ENCODE measurements around the gene ANXA6. TPM values are rescaled to one million over a fixed set of nuclear protein-coding genes. Genes with fewer than 3 reads are reported as not detected.

Gene ANXA6
- total RNA-seq, 2 experiments from 2014 or later: 322 to 332 TPM

DNA sequence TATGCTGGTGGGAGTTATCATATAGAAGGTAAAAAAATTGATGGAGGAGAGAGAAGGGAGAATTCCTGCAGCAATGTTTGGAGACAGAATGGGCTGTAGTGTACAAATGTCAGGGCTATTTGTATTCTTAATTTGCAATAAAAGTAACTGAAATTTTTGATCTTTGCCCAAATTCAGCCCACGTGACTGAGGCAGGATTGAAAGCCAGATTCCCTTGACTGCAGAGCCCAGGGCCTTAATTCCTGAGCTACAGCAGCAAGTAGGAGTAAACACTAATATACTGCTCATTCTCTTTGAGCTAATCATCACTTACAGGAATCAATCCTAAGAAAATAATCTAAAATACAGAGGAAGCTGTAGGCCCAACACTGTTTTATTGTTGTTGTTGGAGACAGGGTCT, 5.2 kb upstream of the ANXA6 start:
- no peak overlapping the region for H3K4me3 Mint-ChIP-seq
- no peak for ATAC-seq
- no peak overlapping the region for H3K27ac Mint-ChIP-seq
- H3K36me3 Mint-ChIP-seq (ENCODE audit: low read depth): no peaks in the 10 kb centered on the region
- no peaks in the 10 kb centered on the region for H3K9me3 Mint-ChIP-seq (ENCODE audit: low read depth)
- no peaks in the 10 kb centered on the region for H3K27me3 Mint-ChIP-seq
- POLR2A ChIA-PET: interaction anchor here (1.5 kb wide), 1 partner anchor 37 kb away, joined by 3 read pairs; no protein-coding TSS in a partner anchor
- peaks cover 30% of the 10 kb centered on the region for H3K4me1 Mint-ChIP-seq
- intact Hi-C loops (cut with DNase I, micrococcal nuclease): loop anchor here in 1 of 2 experiments (5.0 kb wide), 1 partner anchor 360 kb away; no protein-coding TSS in a partner anchor
- CTCF ChIA-PET: interaction anchor here (0.9 to 14.6 kb wide), 11 partner anchors 14 to 153 kb away, joined by 3 to 685 read pairs (median 5); no protein-coding TSS in a partner anchor
- DNase-seq: no peak

DNA sequence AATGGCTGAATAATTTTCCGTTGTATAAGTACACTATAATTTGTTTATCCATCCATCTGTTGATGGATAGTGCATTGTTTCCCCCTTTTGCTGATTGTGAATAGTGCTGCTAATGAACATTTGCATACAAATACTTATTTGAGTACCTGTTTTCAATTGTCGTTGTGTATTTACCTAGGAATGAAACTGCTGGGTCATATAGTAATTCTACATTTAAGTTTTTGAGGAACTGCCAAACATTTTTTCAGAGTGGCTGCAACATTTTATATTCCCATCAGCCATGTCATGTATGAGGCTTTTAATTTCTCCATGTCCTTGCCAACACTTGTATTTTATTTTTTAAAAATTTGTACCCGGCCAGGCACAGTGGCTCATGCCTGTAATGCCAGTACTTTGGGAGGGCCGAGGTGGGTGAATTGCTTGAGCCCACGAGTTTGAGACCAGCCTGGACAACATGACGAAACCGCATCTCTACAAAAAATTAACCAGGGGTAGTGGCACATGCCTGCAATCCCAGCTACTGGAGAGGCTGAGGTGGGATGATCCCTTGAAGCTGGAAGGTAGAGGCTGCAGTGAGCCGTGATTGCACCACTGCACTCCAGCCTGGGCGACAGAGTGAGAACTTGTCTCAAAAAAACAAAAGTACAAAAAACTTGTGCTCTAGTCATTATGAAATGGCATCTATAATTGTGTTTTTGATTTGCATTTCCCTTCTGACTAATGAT, 2.2 kb upstream of the ANXA6 start:
- ChIA-PET POLR2A (no interaction called here), CTCF (interaction anchor here (0.7 to 14.6 kb wide), 2 partner anchors 33 to 57 kb away, joined by 3 to 685 read pairs; no protein-coding TSS in a partner anchor)
- no peaks in the 10 kb centered on the region for H3K27me3 Mint-ChIP-seq
- H3K27ac Mint-ChIP-seq: peak overlapping the region; percentile 63
- intact Hi-C loops (cut with DNase I, micrococcal nuclease): loop anchor here (5.0 to 10.0 kb wide), 2 partner anchors 358 to 615 kb away; partner anchors contain the start of gene G3BP1 (in 1 of the 2)
- H3K4me3 Mint-ChIP-seq: no peak overlapping the region
- ATAC-seq: no peak
- peaks cover 10% of the 10 kb centered on the region for H3K36me3 Mint-ChIP-seq (ENCODE audit: low read depth)
- H3K9me3 Mint-ChIP-seq (ENCODE audit: low read depth): no peaks in the 10 kb centered on the region
- H3K4me1 Mint-ChIP-seq: peaks cover 44% of the 10 kb centered on the region
- no peak for DNase-seq

GRCh38 chr5:151158287-151158661, 695 bp upstream of the ANXA6 start:
- no peaks in the 10 kb centered on the region for H3K9me3 Mint-ChIP-seq (ENCODE audit: low read depth)

GRCh38 chr5:151156507-151157420, 815 bp downstream of the ANXA6 start:
- DNase-seq: peak; percentile 64
- ChIA-PET CTCF (interaction anchor here (0.7 to 2.9 kb wide), 10 partner anchors 8 to 96 kb away, joined by 3 to 17 read pairs (median 4); partner anchors contain the start of gene GM2A), POLR2A (interaction anchor here (0.6 to 1.4 kb wide), 2 partner anchors 39 to 67 kb away, joined by 4 to 10 read pairs; partner anchors contain the start of gene CCDC69)
- H3K4me3 Mint-ChIP-seq: peak overlapping the region; percentile 91
- peaks cover 24% of the 10 kb centered on the region for H3K36me3 Mint-ChIP-seq (ENCODE audit: low read depth)
- H3K27me3 Mint-ChIP-seq: no peaks in the 10 kb centered on the region
- peaks cover 68% of the 10 kb centered on the region for H3K4me1 Mint-ChIP-seq
- intact Hi-C loops (cut with DNase I, micrococcal nuclease): loop anchor here (2.0 to 10.0 kb wide), 2 partner anchors 58 to 618 kb away; partner anchors contain the start of gene G3BP1 (in 1 of the 2)
- ATAC-seq: peak; percentile 17
- peak overlapping the region; percentile 93 for H3K27ac Mint-ChIP-seq
- no peaks in the 10 kb centered on the region for H3K9me3 Mint-ChIP-seq (ENCODE audit: low read depth)

More at GRCh38 chr5:151158287-151158661, 695 bp upstream of the ANXA6 start:
- Mint-ChIP-seq H3K27ac (peak overlapping the region; percentile 93), H3K4me1 (peaks cover 52% of the 10 kb centered on the region), H3K27me3 (no peaks in the 10 kb centered on the region), H3K4me3 (peak overlapping the region; percentile 91), H3K36me3 (ENCODE audit: low read depth) (peaks cover 19% of the 10 kb centered on the region)
- DNase-seq: peak; percentile 47
- intact Hi-C loops (cut with DNase I, micrococcal nuclease): loop anchor here in 1 of 2 experiments (10.0 kb wide), 1 partner anchor 617 kb away; the partner anchor contains the start of gene G3BP1
- CTCF ChIA-PET: interaction anchor here (0.7 to 2.9 kb wide), 8 partner anchors 16 to 457 kb away, joined by 3 to 17 read pairs (median 3); partner anchors contain the start of gene GM2A
- ATAC-seq: no peak
- POLR2A ChIA-PET: interaction anchor here (1.0 to 1.4 kb wide), 2 partner anchors 32 to 66 kb away, joined by 3 to 4 read pairs; partner anchors contain the start of gene CCDC69

- Mint-ChIP-seq H3K36me3 (ENCODE audit: low read depth) (peaks cover 24% of the 10 kb centered on the region), H3K27ac (peak overlapping the region; percentile 93), H3K27me3 (no peaks in the 10 kb centered on the region), H3K9me3 (ENCODE audit: low read depth) (no peaks in the 10 kb centered on the region), H3K4me3 (peak overlapping the region; percentile 91), H3K4me1 (peaks cover 76% of the 10 kb centered on the region)
- ATAC-seq (peak; percentile 8), DNase-seq (peak; percentile 61)
- POLR2A ChIA-PET: no interaction called here
- CTCF ChIA-PET: interaction anchor here (0.7 to 2.9 kb wide), 5 partner anchors 9 to 106 kb away, joined by 3 to 16 read pairs (median 7); no protein-coding TSS in a partner anchor
- intact Hi-C loops (cut with DNase I, micrococcal nuclease): loop anchor here (1.0 to 10.0 kb wide), 3 partner anchors 59 to 619 kb away; partner anchors contain the start of gene G3BP1 (in 1 of the 2)
Measured at GRCh38 chr5:151155775-151156506, 1.6 kb downstream of the ANXA6 start.

DNA sequence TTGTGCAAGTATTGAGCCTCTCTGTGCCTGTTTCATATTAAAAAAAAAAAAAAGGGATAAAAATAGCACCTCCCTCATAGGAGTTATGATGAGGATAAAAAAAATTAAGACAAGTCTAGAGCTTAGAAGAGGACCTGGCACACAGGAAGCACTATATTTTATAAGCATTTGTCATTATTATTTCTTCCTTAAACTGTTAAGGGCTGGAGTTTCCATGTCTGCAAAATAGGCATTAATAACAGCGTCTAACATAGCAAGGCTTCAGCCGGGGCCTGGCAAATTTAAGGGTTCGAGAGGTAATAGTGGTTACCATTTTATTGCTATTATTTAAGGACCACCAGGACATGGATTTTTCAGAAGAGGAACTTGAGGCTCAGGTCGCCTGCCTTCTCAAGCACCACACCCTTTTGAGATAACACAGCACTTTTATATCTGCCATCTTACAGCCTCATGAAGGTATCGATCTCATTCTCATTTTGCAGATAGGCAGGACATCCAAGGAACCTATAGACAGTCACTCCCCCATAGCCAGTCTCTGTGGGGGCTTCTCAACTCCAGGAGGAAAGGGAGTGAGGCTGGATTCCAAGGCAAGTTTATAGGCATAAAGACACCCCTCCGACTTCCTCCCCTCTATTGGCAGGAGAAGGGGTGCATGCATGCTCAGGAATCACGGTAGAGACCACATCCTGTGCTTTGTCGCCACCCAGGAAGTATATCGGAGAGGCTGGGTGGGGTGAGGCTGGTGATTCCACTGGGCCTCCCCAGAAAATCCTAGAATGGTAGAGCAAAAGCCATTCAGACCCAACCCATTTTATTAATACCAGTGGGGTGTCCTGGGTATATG, 2.4 kb downstream of the ANXA6 start:
- Mint-ChIP-seq H3K27ac (peak overlapping the region; percentile 93), H3K4me1 (peaks cover 77% of the 10 kb centered on the region), H3K9me3 (ENCODE audit: low read depth) (no peaks in the 10 kb centered on the region), H3K27me3 (no peaks in the 10 kb centered on the region), H3K4me3 (peak overlapping the region; percentile 91), H3K36me3 (ENCODE audit: low read depth) (peaks cover 27% of the 10 kb centered on the region)
- CTCF ChIA-PET: interaction anchor here (0.5 to 2.9 kb wide), 10 partner anchors 10 to 616 kb away, joined by 3 to 16 read pairs (median 4); partner anchors contain the start of gene TNIP1
- DNase-seq (peak; percentile 69), ATAC-seq (peak; percentile 14)
- POLR2A ChIA-PET: interaction anchor here (0.7 kb wide), 1 partner anchor 23 kb away, joined by 3 read pairs; no protein-coding TSS in a partner anchor
- intact Hi-C loops (cut with DNase I, micrococcal nuclease): loop anchor here (1.0 to 10.0 kb wide), 4 partner anchors 76 to 620 kb away; partner anchors contain the start of genes ATOX1 (in 1 of the 2), G3BP1 (in 1 of the 2) and GM2A (in 1 of the 2)

- Mint-ChIP-seq H3K36me3 (ENCODE audit: low read depth) (peaks cover 30% of the 10 kb centered on the region), H3K9me3 (ENCODE audit: low read depth) (no peaks in the 10 kb centered on the region), H3K4me3 (peak overlapping the region; percentile 53), H3K27ac (peak overlapping the region; percentile 89), H3K27me3 (no peaks in the 10 kb centered on the region), H3K4me1 (peaks cover 78% of the 10 kb centered on the region)
- DNase-seq (peak; percentile 77), ATAC-seq (peak; percentile 22)
- CTCF ChIA-PET: interaction anchor here (1.1 to 2.5 kb wide), 5 partner anchors 11 to 102 kb away, joined by 3 to 14 read pairs (median 5); no protein-coding TSS in a partner anchor
- POLR2A ChIA-PET: no interaction called here
- intact Hi-C loops (cut with DNase I, micrococcal nuclease): loop anchor here (1.0 to 10.0 kb wide), 6 partner anchors 93 to 621 kb away; partner anchors contain the start of genes ATOX1 (in 1 of the 2), G3BP1 (in 1 of the 2), GM2A (in 1 of the 2) and RBM22 (in 1 of the 2)
Measured at GRCh38 chr5:151153766-151154272, 3.8 kb downstream of the ANXA6 start.

DNA sequence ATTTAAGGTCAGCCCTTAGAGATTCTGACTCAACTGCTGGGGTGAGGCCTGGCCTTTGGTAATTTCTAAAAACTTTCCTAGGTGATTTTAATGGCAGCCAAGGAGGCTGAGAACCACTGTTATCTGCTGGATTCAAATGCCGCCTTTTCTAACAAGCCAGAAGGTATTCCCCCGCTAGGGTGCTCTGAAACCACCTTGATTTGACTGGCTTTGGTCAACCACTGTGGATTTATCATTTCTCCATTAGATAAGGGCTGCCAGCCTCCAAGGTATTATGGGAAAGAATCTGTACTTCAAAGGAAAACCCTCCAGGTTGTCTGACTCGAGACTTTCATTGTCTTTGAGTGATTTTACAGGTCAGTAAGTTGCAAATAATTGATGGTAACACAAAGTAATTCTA, 4.3 kb downstream of the ANXA6 start:
- ATAC-seq: no peak
- DNase-seq: peak; percentile 45
- POLR2A ChIA-PET: interaction anchor here (1.0 kb wide), 1 partner anchor 12 kb away, joined by 5 read pairs; no protein-coding TSS in a partner anchor
- intact Hi-C loops (cut with DNase I, micrococcal nuclease): loop anchor here (1.0 to 10.0 kb wide), 6 partner anchors 92 to 622 kb away; partner anchors contain the start of genes ATOX1 (in 1 of the 2), G3BP1 (in 1 of the 2), GM2A (in 1 of the 2) and RBM22 (in 1 of the 2)
- peak overlapping the region; percentile 53 for H3K4me3 Mint-ChIP-seq
- peaks cover 35% of the 10 kb centered on the region for H3K36me3 Mint-ChIP-seq (ENCODE audit: low read depth)
- H3K27ac Mint-ChIP-seq: peak overlapping the region; percentile 89
- peaks cover 78% of the 10 kb centered on the region for H3K4me1 Mint-ChIP-seq
- H3K9me3 Mint-ChIP-seq (ENCODE audit: low read depth): no peaks in the 10 kb centered on the region
- no peaks in the 10 kb centered on the region for H3K27me3 Mint-ChIP-seq
- CTCF ChIA-PET: interaction anchor here (0.6 to 2.1 kb wide), 7 partner anchors 12 to 101 kb away, joined by 3 to 13 read pairs (median 5); no protein-coding TSS in a partner anchor

DNA sequence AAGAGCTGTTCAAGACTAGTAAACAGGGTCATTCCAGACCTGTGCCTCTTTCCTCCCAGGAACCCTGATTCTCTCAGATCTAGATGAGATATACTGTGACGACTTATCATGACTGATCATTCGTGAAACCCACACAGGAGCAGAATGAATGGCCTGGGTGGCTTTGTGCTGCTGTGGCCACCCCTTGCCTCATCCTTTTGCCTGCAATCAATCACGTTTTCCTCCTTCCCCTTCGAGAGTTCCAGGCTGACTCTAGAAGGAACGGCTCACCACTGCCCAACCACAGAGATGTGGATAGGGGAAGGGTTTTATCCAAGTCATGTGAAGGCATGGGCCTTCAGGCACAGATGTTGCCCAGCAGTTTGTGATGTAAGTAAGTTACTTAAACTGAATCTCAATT, 5.8 kb downstream of the ANXA6 start:
- peak; percentile 55 for ATAC-seq
- Mint-ChIP-seq H3K27me3 (no peaks in the 10 kb centered on the region), H3K36me3 (ENCODE audit: low read depth) (peaks cover 46% of the 10 kb centered on the region), H3K4me3 (peak overlapping the region; percentile 46), H3K4me1 (peaks cover 88% of the 10 kb centered on the region), H3K9me3 (ENCODE audit: low read depth) (no peaks in the 10 kb centered on the region), H3K27ac (peak overlapping the region; percentile 89)
- intact Hi-C loops (cut with DNase I, micrococcal nuclease): loop anchor here (1.0 to 10.0 kb wide), 11 partner anchors 61 to 623 kb away; partner anchors contain the start of genes G3BP1 (in 2 of the 2), ATOX1 (in 1 of the 2) and GM2A (in 1 of the 2)
- ChIA-PET POLR2A (interaction anchor here (0.6 to 2.5 kb wide), 7 partner anchors 9 to 83 kb away, joined by 3 to 14 read pairs (median 3); no protein-coding TSS in a partner anchor), CTCF (interaction anchor here (0.6 to 19.2 kb wide), 5 partner anchors 9 to 95 kb away, joined by 3 to 216 read pairs (median 3); no protein-coding TSS in a partner anchor)
- peak; percentile 84 for DNase-seq

All from activated CD4-positive, alpha-beta T cell treated with anti-CD3 and anti-CD28 coated beads for 36 hours (primary cell).